Left colon (tissue), 2 donors: Measurements from ENCODE around the gene CACNB4. TPM values are rescaled to one million over a fixed set of nuclear protein-coding genes. Genes with fewer than 3 reads are reported as not detected.
"Not testable (repeated sequence)": the region's sequence is repeated elsewhere in the genome, so short reads cannot be mapped to it uniquely, and the experiment has no call there.

ENCODE experiments used
- ATAC-seq: fragments of 200-7000 bp; cut with Tn5 transposase; one replicate; pipeline ENCODE4 v1.9.1; 2020; ENCODE audit warnings: mild to moderate bottlenecking, moderate library complexity
- DNase-seq, 2 donors: peaks; one replicate each; pipeline ENCODE4 v3.0.0-alpha.2; 2020
- intact Hi-C, 2 donors: fragments of 100-400 bp; cut with DNase I in 1 of 2; cut with micrococcal nuclease in 1 of 2; formaldehyde crosslinking; loops; one replicate each; pipeline versions ENCODE4 v1.11.2 to v1.14.0; 2022; cut with DNase I, micrococcal nuclease
- total RNA-seq, 2 donors: library from RNA; stranded (reverse); fragmentation: NEBNext Ultra II Directional; extraction: Animal tissue kit (Norgen Biotek cat#: 25700); gene quantifications; one replicate each; pipeline ENCODE4 v1.2.1, GENCODE V29; 2021
- donor health status: DM: no; HTN: no; CAD: no.
- donor health status: DM: yes; HTN: yes; CAD: no.

The CACNB4 gene
- total RNA-seq, 2 donors from 2014 or later, result 0.55 to 1.3 TPM

DNA sequence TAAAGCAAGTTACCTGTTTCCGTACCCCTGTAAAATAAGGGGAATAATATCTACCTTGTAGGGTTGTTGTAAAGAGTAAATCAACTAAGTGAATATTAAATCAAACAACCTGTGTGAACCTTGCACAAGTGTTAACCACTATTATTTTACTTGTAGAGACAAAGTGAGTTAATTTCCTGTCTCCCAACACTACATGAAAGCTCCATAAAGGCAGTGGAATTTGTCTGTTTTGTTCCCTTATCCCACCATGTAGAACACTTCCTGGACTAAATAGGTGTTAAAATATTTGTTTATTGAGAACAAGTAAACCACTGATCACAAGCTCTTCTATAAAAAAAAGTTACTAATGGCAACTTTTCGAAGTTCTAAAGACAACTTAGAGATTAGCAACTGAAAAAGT, 274.0 kb downstream of the CACNB4 start:
- ATAC-seq (no peak), DNase-seq (no peak)
- intact Hi-C loops, result no loop called here

DNA sequence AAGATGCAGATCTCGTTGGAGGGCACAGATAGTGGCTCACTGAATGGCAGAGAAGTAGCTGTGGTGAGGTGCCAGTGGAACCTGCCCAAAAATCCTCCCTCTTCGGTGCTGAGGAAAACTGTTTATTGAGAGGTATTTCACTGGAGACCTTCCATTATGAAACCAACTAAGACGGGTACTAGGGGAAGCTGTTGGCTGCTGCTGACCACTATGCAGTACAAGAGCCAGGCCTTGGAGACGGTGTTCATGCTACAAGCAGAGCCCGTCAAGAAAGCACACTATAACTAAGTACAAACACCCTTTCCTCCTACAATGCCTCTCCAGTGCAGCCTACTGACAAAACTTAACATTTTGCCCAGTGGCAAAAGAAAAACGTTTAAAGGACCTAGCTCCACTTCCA, 275.2 kb downstream of the CACNB4 start:
- DNase-seq (no peak), ATAC-seq (no peak)
- intact Hi-C loops, result no loop called here

DNA sequence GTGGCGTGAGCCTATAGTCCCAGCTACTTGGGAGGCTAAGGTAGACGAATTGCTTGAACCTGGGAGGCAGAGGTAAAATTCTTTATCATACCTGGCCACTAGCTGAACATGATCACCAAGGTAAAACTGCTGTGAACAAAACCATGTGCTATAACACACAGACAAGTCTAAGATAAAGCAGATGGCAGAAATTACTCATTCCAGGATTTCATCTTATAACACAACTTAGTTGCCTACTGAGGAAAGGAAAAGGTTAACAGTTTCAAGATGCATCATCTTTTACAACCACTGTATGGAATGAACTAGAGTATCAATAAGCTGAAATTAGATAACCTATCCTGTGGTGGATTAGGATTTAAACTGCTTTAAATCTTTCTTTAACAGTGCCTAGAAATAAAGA, 278.9 kb downstream of the CACNB4 start:
- no peak for ATAC-seq
- intact Hi-C loops, result no loop called here
- no peak for DNase-seq

DNA sequence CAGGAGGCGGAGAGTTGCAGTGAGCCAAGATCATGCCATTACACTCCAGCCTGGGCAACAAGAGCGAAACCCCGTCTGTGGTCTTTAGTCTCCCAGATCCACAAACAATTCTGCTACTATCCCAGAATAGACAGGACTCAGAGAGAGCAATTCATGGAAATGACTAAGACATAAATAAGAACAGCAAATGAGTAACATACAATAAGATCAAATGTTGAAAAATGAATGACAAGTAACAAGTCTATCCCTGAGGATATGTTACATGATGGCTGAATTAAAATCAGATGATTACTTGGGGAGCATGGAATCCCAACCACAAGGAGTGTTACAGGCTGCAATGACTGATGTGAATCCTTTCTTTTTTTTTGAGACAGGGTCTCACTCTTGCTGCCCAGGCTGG, 280.9 kb downstream of the CACNB4 start:
- ATAC-seq, result no peak
- DNase-seq, result no peak
- intact Hi-C loops, result no loop called here

DNA sequence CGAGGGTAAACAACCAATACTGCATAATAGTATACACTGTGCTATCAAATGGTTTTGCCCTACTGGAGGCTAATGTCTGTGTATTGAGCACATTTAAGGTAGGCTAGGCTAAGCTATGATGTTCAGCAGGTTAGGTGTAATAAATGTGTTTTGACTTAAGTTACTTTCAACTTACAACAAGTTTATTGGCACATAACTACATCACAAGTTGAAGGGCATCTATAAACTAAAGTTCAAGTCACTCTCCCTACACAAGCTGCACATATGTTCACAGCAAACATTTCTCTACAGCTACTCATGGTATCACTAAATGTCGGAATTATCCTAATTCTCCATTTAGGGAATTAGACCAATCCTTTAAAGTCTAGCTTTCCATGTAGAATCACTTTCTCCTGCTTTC, 282.0 kb downstream of the CACNB4 start:
- intact Hi-C loops, result no loop called here
- ATAC-seq (peak; percentile 85), DNase-seq (no peak)

DNA sequence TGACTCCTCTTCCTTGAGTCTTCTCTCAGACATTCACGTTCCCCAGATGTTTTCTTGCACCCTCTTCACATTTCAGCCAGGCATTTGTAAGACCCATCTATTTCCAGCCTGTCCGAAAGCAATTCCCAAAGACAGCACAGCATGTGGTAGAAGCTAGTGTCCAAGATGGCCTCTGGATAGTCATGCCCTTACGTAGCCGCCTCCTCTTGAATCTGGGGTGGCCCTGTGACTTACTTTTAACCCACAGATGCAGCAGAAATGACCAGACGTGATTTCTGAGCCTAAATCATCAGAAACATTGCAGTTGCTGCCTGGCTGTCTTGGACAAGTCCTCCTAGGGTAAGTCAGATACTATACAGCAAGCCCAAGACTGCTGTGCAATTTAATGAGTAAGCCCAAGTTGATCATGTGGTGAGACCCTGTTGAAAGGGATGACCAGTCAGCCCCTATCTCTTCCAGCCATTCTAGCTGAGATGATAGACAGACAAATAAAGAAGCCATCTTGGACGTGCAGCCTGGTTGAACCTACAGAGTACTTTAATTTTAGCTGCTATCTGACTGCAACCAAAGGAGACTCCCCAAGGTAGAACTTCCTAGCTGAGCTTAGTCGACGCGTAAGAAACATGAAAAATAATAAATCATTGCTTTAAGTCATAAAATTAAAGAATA, 282.9 kb downstream of the CACNB4 start:
- ATAC-seq, result no peak
- intact Hi-C loops, result no loop called here
- no peak for DNase-seq

DNA sequence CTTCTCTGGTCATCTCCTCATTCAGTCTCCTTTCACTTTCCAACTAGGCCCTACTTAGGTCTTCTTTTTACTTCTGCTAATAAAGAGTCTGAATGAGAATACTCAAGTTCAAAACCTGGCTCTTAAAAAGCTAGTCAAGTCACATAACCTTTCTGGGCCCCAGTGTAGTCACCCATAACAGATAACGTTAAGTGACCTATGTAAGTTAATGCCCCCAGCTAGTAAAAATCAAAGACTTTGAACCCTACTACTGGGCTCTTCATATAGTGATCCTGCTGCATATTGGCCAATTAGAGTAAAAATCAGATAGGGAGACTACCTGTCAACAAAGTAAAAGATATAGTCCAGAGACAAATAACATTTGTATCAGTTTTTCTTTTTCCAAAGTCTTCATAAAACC, 288.4 kb downstream of the CACNB4 start:
- ATAC-seq, result peak; percentile 54
- intact Hi-C loops, result no loop called here

DNA sequence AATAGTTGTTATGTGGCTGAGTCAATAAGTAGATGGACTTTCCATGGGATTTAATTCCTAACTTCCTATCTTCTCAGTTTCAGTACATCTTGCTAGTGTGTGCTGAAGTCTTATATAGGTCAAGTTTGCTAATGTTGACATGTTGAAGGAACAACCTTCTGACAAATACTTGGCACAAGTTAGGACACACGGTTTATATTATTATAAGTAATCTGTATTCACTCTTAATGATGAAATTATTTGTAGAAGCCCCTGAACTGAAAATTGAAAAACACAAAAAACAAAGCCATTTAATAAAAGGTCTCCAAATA, 289.8 kb downstream of the CACNB4 start:
- ATAC-seq (no peak), DNase-seq (no peak)
- intact Hi-C loops, result no loop called here

More for the DNA sequence above, 288.4 kb downstream of the CACNB4 start:
- DNase-seq, result no peak

DNA sequence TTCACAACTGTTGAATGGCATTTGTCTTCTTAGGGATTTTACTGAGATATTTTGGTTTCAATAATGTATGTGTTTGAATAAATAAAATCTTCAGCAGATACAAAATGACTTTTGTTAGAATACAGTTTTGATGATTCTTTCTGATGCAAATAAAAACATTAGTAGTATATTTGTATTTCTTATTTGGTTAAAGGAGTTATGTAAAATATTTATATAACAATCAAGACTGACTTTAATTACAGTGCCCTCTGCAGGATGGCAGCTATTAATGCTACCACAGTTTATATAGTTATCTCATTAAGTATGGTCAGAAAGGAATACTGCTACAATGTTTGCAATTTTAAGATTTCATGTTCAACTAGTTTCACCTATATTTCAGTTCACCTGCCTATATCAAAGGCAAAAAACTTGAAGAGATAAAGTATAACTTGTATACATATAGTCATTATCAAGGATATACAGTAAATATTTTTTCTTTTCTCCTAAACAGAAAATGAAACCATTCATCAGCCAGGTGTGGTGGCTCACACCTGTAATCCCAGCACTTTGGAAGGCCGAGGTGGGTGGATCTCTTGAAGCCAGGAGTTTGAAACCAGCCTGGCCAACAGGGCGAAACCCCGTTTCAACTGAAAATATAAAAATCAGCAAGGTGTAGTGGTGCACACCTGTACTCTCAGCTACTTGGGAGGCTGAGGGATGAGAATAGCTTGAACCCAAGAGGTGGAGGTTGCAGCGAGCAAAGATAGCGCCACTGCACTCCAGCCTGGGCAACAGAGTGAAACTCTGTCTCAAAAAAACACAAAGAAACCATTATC, 290.4 kb downstream of the CACNB4 start:
- ATAC-seq (no peak), DNase-seq (no peak)
- intact Hi-C loops, result no loop called here

DNA sequence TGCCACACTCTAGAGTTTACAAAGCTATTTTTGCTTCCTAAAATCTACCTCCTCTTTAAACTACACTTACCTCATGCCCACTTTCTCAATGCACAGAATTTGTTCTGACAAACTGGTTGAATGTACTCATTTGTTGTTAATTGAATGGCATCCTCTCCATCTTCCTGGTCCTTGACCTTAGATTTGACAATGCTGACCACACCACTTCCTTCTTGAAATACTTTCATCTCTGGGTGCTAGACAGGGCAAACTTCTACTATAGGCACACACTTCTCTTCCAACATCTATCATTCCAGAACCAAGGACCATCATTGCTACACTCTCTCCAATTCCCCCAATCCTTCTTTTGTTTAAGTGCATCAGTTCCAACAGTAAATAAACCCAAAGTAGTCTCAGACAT, 292.9 kb downstream of the CACNB4 start:
- intact Hi-C loops, result no loop called here
- no peak for ATAC-seq
- no peak for DNase-seq

DNA sequence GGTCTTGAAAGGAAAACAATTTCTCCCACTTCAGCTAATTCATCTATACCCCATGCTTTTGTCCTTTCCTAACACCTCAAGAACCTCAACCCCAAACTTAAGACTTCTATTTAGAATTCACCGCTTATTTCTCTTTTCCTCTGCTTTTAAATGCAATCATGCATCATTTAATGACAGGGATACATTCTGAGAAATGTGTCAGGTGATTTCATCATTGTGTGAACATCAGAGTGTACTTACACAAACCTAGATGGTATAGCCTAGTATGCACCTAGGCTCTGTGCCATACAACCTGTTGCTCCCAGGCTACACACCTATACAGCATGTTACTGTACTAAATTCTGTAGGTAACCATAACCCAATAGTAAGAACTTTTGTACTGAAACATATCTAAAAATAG, 293.5 kb downstream of the CACNB4 start:
- DNase-seq (no peak), ATAC-seq (no peak)

DNA sequence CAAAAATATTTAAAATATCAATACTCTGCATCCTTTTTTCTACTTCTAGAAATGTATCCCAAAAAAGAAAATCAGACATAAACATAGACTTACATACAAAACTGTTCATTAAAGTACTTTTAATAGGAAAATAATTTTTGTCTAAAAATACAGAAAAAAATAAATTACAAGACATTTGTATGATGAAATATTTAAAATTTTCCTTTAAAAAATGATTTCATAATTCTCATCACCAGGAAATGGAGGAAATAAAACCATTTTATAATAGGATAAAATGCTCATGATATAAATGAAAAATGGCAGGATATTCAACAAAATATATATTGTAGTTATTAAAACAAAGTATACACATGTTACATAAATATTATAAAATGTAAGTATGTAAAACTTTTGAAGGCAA, 295.0 kb downstream of the CACNB4 start:
- ATAC-seq (no peak), DNase-seq (no peak)
- intact Hi-C loops, result no loop called here

More for the DNA sequence above, 293.5 kb downstream of the CACNB4 start:
- intact Hi-C loops, result no loop called here

DNA sequence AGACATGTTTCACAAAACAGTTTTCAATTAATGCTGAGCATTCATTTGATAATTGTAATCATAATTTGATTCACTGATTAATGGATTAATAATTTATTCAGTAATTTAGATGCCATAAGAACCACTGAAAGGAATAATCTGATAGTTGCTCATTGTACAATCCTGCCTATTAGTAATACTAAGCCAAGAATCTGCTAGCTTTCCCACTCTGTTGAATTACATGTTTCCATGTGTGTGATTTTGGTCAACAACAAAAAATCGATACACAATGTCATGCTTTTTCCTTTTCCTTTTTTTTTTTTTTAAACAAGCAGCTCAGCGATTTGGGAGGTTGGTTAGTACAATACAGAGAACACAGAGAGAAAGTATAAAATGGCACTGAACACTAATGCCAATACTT, 296.5 kb downstream of the CACNB4 start:
- intact Hi-C loops, result no loop called here
- no peak for DNase-seq
- ATAC-seq, result no peak

DNA sequence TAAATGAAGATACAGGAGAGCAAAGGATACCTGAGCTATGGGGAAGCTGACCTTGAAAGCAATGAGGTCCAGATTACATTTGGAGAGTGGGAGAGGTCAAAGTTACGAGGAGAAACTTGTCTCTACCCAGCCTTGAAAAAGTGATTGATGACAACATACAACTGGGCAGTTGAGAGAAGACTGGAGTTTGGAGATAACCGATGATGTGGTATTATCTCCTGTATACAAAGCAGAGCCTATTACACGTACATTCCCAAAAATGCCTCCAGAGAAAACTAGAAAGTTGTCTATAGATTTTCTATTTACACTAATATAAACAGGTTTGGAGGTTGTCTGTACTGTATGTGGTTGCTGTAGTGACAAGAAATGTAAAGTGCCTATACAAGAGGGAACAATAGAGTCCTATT, 299.0 kb downstream of the CACNB4 start:
- intact Hi-C loops, result no loop called here
- ATAC-seq (no peak), DNase-seq (no peak)

DNA sequence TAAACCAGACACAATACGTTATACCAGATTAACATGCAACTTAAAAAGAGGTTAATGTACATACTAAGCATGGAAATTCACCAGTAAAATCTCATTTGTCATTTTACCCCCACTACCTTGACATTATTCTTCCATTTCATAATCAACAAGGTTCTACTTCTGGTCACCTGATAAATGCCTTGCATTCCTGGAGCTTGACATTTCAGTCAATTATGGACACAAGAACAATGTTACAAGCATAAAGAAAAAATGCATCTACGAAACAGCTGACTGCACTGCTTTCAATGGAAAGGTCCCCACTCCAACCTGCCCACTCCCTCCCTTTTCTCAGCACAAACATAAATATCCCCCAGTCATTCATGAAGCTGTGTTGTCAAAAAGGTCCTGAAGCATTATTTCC, 302.1 kb downstream of the CACNB4 start:
- intact Hi-C loops, result no loop called here
- ATAC-seq (no peak), DNase-seq (no peak)

DNA sequence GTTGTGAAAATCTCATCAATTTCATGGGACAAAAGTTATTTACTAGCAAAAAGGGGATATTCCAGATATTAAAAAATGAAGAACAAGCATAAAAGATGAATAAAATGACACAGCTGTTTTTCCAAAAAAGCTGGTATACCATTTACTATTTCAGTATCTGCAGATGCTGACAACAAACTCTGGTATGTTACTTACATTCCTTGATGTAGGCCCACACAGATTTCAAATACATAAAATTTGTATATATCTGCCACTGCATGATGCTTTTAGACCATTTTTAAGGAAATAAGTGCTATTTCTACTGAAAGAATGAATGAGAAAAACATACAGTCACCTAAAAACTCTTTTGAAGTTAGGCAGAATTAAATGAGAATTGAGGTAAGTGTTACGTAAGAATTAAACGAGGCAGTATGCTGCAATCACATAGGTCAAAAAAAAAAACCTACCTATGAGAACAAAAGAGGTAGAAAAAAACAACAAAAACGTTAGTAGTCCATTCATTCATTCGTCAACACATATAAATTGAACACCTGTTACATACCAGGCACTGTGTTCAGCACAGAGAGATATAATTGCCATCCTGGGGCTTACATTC, 303.1 kb downstream of the CACNB4 start:
- no peak for ATAC-seq
- DNase-seq, result no peak
- intact Hi-C loops, result no loop called here

DNA sequence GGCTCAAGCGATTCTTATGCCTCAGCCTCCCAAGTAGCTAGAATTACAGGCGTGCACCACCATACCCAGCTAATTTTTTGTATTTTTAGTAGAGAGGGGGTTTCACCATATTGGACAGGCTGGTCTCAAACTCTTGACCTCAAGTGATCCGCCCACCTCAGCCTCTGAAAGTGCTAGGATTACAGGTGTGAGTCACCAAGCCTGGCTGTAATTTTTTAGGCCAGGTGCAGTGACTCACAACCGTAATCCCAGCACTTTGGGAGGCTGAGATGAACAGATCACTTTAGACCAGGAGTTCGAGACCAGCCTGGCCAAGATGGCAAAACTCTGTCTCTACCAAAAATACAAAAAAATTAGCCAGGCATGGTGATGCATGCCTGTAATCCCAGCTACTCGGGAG, 304.4 kb downstream of the CACNB4 start:
- intact Hi-C loops, ATAC-seq, DNase-seq: not testable (repeated sequence)

DNA sequence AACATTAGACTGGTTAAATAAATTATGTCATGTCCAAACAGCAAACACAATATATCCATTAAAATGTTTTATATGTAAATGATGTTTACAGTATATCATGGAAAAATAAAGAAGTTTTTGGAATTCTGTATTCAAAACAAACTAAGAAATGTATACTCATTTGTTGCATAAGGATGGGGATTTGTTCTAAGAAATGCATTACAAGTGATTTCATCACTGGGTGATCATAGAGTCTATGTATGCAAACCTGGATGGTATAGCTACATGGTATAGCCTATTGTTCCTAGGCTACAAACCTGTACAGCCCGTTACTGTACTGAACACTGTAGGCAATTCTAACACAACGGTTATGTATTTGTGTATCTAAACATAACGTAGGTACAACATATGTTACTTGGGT, 305.7 kb downstream of the CACNB4 start:
- no peak for ATAC-seq
- no peak for DNase-seq
- intact Hi-C loops, result no loop called here

DNA sequence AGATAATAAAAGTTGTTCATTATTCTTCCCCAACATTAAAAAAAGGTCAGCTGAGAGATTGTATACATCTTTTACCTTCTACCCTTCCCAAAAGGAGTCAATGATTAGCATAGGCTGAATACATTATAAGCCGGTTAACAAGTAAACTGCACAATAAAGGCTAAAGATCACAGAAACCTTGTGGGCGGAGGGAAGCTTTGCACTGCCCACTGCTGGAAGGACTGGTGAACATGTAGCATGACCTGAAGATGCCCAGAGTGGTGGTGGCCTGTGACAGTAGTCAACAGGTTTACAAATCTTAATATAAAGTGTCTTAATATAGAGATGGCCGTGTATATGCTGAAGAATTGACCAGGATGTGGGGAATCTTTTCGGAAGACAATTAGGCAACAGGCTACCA, 306.3 kb downstream of the CACNB4 start:
- DNase-seq (no peak), ATAC-seq (no peak)
- intact Hi-C loops, result no loop called here

DNA sequence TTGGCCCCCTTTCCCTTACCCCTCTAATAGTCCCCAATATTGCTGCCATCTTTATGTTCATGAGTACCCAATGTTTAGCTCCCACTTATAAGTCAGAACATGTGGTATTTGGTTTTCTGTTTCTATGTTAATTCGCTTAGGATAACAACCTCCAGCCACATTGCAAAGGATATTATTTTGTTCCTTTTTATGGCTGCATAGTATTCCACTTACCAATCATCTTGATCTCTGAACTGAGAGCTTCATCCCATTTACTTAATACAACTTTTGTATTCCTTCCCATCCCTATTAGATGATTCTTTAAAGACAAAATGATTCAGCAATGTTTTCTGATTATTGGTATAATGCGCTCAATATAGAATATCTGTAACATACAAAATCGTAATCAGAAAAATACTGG, 307.3 kb downstream of the CACNB4 start:
- ATAC-seq (no peak), DNase-seq (no peak)
- intact Hi-C loops, result no loop called here
